ENCODE results near the gene GPR15.
"Not testable (repeated sequence)": the region's sequence is repeated elsewhere in the genome, so short reads cannot be mapped to it uniquely, and the experiment has no call there.

The GPR15 gene

GRCh38 chr3:98557324-98558010, 25.7 kb downstream of the GPR15 start:
- Histone ChIP-seq H3K27ac (no peak overlapping the region), H3K27me3 (ENCODE audit: control insufficient read depth, insufficient read depth, low read length) (no peaks in the 10 kb centered on the region), H3K9me3 (ENCODE audit: control insufficient read depth, low read length) (no peaks in the 10 kb centered on the region), H3K4me3 (ENCODE audit: low read depth, low read length) (no peak overlapping the region), H3K9ac (no peak overlapping the region), H2AFZ (no peak overlapping the region), H3K79me2 (no peaks in the 10 kb centered on the region), H3K4me1 (no peaks in the 10 kb centered on the region), H3K36me3 (ENCODE audit: control insufficient read depth, insufficient read depth, low read length) (no peaks in the 10 kb centered on the region), H3K4me2 (ENCODE audit: low read length) (no peak overlapping the region)
- TF ChIP-seq, protein P1, sequence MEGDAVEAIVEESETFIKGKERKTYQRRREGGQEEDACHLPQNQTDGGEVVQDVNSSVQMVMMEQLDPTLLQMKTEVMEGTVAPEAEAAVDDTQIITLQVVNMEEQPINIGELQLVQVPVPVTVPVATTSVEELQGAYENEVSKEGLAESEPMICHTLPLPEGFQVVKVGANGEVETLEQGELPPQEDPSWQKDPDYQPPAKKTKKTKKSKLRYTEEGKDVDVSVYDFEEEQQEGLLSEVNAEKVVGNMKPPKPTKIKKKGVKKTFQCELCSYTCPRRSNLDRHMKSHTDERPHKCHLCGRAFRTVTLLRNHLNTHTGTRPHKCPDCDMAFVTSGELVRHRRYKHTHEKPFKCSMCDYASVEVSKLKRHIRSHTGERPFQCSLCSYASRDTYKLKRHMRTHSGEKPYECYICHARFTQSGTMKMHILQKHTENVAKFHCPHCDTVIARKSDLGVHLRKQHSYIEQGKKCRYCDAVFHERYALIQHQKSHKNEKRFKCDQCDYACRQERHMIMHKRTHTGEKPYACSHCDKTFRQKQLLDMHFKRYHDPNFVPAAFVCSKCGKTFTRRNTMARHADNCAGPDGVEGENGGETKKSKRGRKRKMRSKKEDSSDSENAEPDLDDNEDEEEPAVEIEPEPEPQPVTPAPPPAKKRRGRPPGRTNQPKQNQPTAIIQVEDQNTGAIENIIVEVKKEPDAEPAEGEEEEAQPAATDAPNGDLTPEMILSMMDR (IDR thresholded peaks at IDR 0.05): no peak

DNA sequence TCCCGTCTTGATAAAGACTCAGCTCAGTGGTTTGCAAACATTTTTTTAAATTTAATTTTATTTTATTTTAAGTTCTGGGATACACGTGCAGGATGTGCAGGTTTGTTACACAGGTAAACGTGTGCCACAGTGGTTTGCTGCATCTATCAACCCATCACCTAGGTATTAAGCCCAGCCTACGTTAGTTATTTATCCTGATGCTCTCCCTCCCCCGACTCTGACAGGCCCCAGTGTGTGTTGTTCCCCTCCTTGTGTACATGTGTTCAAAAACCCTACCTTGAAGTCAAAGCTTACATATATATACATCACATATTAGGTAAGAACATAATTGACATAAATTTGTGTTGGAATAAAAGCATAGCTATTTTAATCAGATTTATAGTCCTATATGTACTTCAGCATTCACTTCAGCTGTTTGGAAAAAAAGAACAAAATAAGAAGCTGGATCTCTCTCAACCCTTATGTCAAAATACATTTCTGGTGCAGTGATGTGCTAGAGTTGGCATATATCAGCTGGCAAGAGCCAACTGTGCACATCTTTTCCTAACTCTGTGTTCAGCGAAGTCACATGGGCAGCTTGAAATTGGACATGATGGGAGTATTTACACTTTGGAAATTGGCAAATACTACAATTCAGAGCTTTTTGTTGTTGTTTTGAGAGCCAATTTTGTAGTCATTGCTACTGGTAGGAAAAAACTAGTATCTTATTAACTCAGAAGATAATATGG, 26.5 kb downstream of the GPR15 start:
- Histone ChIP-seq H3K79me2 (no peaks in the 10 kb centered on the region), H3K9ac (no peak overlapping the region), H3K4me2 (ENCODE audit: low read length) (no peak overlapping the region), H3K27ac (no peak overlapping the region), H3K9me3 (ENCODE audit: control insufficient read depth, low read length) (no peaks in the 10 kb centered on the region), H3K36me3 (ENCODE audit: control insufficient read depth, insufficient read depth, low read length) (no peaks in the 10 kb centered on the region), H3K27me3 (ENCODE audit: control insufficient read depth, insufficient read depth, low read length) (no peaks in the 10 kb centered on the region), H3K4me3 (ENCODE audit: low read depth, low read length) (no peak overlapping the region), H3K4me1 (no peaks in the 10 kb centered on the region), H2AFZ (no peak overlapping the region)
- TF ChIP-seq, protein P1 (IDR thresholded peaks at IDR 0.05): no peak

DNA sequence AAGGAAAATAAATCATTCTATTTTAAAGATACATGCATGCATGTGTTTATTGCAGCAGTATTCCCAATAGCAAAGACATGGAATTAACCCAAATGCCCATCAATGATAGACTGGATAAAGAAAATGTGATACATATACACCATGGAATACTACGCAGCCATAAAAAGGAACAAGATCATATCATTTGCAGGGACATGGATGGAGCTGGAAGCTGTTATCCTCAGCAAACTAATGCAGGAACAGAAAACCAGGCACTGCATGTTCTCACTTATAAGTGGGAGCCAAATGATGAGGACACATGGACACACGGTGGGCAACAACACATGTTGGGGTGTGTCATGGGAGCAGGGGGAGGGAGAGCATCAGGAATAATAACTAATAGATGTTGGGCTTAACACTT, 28.0 kb downstream of the GPR15 start:
- H2AFZ ChIP-seq; H3K4me3 ChIP-seq (ENCODE audit: low read depth, low read length); H3K9ac ChIP-seq; H3K79me2 ChIP-seq; H3K9me3 ChIP-seq (ENCODE audit: control insufficient read depth, low read length); H3K4me1 ChIP-seq; H3K36me3 ChIP-seq (ENCODE audit: control insufficient read depth, insufficient read depth, low read length); H3K4me2 ChIP-seq (ENCODE audit: low read length); H3K27ac ChIP-seq; H3K27me3 ChIP-seq (ENCODE audit: control insufficient read depth, insufficient read depth, low read length): not testable (repeated sequence)

DNA sequence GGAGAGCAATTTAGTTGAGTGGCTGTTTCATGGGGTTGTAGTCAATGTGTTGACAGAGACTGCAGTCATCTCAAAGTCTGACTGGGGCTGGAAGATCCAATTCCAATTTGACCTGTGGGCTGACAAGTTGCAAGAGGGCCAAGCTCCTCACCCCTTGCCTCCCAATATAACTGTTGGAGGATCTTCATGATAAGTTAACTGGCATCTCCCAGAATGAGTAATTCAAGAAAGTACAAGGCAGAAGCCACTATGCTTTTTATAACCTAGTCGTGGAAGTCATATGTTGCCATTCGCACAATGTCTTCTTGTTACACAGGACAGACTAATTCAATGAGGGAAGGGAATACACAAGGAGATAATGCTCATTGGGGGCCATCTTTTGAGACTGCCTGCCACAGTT, 29.1 kb downstream of the GPR15 start:
- H3K4me2 ChIP-seq (ENCODE audit: low read length): no peak overlapping the region
- no peaks in the 10 kb centered on the region for H3K27me3 ChIP-seq (ENCODE audit: control insufficient read depth, insufficient read depth, low read length)
- H3K79me2 ChIP-seq: no peaks in the 10 kb centered on the region
- no peak overlapping the region for H3K9ac ChIP-seq
- TF ChIP-seq, protein P1 (IDR thresholded peaks at IDR 0.05): no peak
- H3K9me3 ChIP-seq (ENCODE audit: control insufficient read depth, low read length): no peaks in the 10 kb centered on the region
- no peak overlapping the region for H2AFZ ChIP-seq
- no peaks in the 10 kb centered on the region for H3K36me3 ChIP-seq (ENCODE audit: control insufficient read depth, insufficient read depth, low read length)
- no peak overlapping the region for H3K27ac ChIP-seq
- no peak overlapping the region for H3K4me3 ChIP-seq (ENCODE audit: low read depth, low read length)
- H3K4me1 ChIP-seq: no peaks in the 10 kb centered on the region

GRCh38 chr3:98561727-98562521, 30.1 kb downstream of the GPR15 start:
- H3K79me2 ChIP-seq: no peaks in the 10 kb centered on the region
- no peak overlapping the region for H3K27ac ChIP-seq
- H3K36me3 ChIP-seq (ENCODE audit: control insufficient read depth, insufficient read depth, low read length): no peaks in the 10 kb centered on the region
- no peaks in the 10 kb centered on the region for H3K9me3 ChIP-seq (ENCODE audit: control insufficient read depth, low read length)
- no peak overlapping the region for H3K9ac ChIP-seq
- TF ChIP-seq, protein P1 (IDR thresholded peaks at IDR 0.05): no peak
- no peak overlapping the region for H3K4me2 ChIP-seq (ENCODE audit: low read length)
- no peaks in the 10 kb centered on the region for H3K27me3 ChIP-seq (ENCODE audit: control insufficient read depth, insufficient read depth, low read length)
- no peak overlapping the region for H3K4me3 ChIP-seq (ENCODE audit: low read depth, low read length)
- H2AFZ ChIP-seq: no peak overlapping the region
- H3K4me1 ChIP-seq: no peaks in the 10 kb centered on the region

All from parathyroid adenoma (tissue), 2 donors.